HepG2 (cell line): ENCODE data around the gene CDK3. TPM values are rescaled to one million over a fixed set of nuclear protein-coding genes. Genes with fewer than 3 reads are reported as not detected.

ENCODE experiments used
- ATAC-seq: fragments of 200-7000 bp; cut with Tn5 transposase; 3 replicates; pipeline ENCODE4 v1.9.1; 2020; ENCODE audit warnings: mild to moderate bottlenecking, moderate library complexity
- BruUV-seq: library from RNA; stranded (reverse); fragments of 400-500 nt; replicated peaks from 2 replicates; lab custom pipeline; 2021; lab: Mats Ljungman, UMichigan
- CTCF ChIA-PET: fragments of 300-600 bp; formaldehyde crosslinking; extraction: SDS; loops from one replicate; lab custom pipeline; 2021; ENCODE audit warnings: low total read pairs, inconsistent platforms, low intra/inter-chr PET ratio; lab: Yijun Ruan, JAX
- POLR2A ChIA-PET: fragments of 350-600 bp; sonication (Branson Sonifier 250); formaldehyde crosslinking; loops from one replicate; lab custom pipeline; 2020; ENCODE audit warnings: antibody characterized with exemption, inconsistent platforms; lab: Yijun Ruan, JAX
- DNase-seq: peaks from one replicate; pipeline ENCODE4 v3.0.0-alpha.2; 2015; ENCODE audit warnings: low spot score
- FAIRE-seq: peaks from 3 replicates; lab custom pipeline; 2011; peaks lifted over from hg19 to GRCh38; lab: Jason Lieb, UNC
- H2AFZ ChIP-seq: one replicate; pipeline ENCODE4 v1.6.1; 2011; ENCODE audit warnings: low read length, inconsistent platforms
- H3K27ac ChIP-seq: fragments of 300-600 bp; 3 replicates; pipeline ENCODE4 v1.8.0; 2011; ENCODE audit warnings: mixed run types, mild to moderate bottlenecking, mixed read lengths, low read length, inconsistent platforms; ENCODE audit not compliant: insufficient read depth; ENCODE audit errors: extremely low read length
- H3K27me3 ChIP-seq, 2 experiments: fragments of 200-600 bp in 1 of 2; 2 replicates in 1 of 2; 3 replicates in 1 of 2; pipeline versions ENCODE4 v1.6.0 to v1.8.0; 2011; ENCODE audit warnings: low read length in 2 of 2, mild to moderate bottlenecking in 2 of 2, moderate library complexity in 2 of 2, inconsistent platforms in 1 of 2; ENCODE audit not compliant: insufficient read depth in 2 of 2, control insufficient read depth in 1 of 2
- H3K36me3 ChIP-seq, 2 experiments: fragments of 200-600 bp in 1 of 2; replicated peaks in 1 of 2; 2 replicates in 1 of 2; 3 replicates in 1 of 2; pipeline versions ENCODE4 v1.5.1 to v1.8.0; 2011; ENCODE audit warnings: low read length in 2 of 2, inconsistent platforms in 1 of 2; ENCODE audit not compliant: insufficient read depth in 2 of 2, control insufficient read depth in 1 of 2
- H3K4me1 ChIP-seq: 2 replicates; pipeline ENCODE4 v1.5.1; 2012; ENCODE audit warnings: low read length, inconsistent platforms; ENCODE audit not compliant: insufficient read depth
- H3K4me2 ChIP-seq: 2 replicates; pipeline ENCODE4 v1.6.0; 2011; ENCODE audit warnings: low read depth, low read length, inconsistent platforms
- H3K4me3 ChIP-seq, 3 experiments: fragments of 200-600 bp in 1 of 3; sonication (generic), shearing (Covaris generic) in 1 of 3; replicated peaks in 1 of 3; 2 replicates each; pipeline ENCODE4 v1.5.1; 2011 to 2016; ENCODE audit warnings: low read length in 3 of 3, inconsistent platforms in 2 of 3, low read depth in 2 of 3, mild to moderate bottlenecking in 2 of 3, control low read depth in 1 of 3, mixed read lengths in 1 of 3; ENCODE audit not compliant: insufficient read depth in 1 of 3
- H3K79me2 ChIP-seq: one replicate; pipeline ENCODE4 v1.6.1; 2011; ENCODE audit warnings: low read length, inconsistent platforms; ENCODE audit not compliant: insufficient read depth
- H3K9ac ChIP-seq: 2 replicates; pipeline ENCODE4 v1.6.0; 2011; ENCODE audit warnings: mild to moderate bottlenecking, low read depth, low read length, inconsistent platforms; ENCODE audit not compliant: insufficient read depth
- H3K9me3 ChIP-seq: 2 replicates; pipeline ENCODE4 v1.5.1; 2012; ENCODE audit warnings: mild to moderate bottlenecking, low read length
- H4K20me1 ChIP-seq: 2 replicates; pipeline ENCODE4 v1.6.0; 2011; ENCODE audit warnings: inconsistent platforms, mild to moderate bottlenecking, low read length, moderate library complexity; ENCODE audit not compliant: insufficient read depth
- BORCS8-MEF2B ChIP-seq: sonication (generic); formaldehyde crosslinking; IDR thresholded peaks from 2 replicates; pipeline ENCODE4 v1.8.0; 2022; ENCODE audit warnings: mild to moderate bottlenecking, missing genetic modification reagents
- USF2 ChIP-seq, 2 experiments: sonication (generic) in 1 of 2; formaldehyde crosslinking in 1 of 2; IDR thresholded peaks; 2 replicates each; pipeline versions ENCODE4 v1.5.1 to v1.6.1; 2011 to 2020; ENCODE audit warnings: borderline replicate concordance in 1 of 2, low read depth in 1 of 2, low read length in 1 of 2, mild to moderate bottlenecking in 1 of 2, missing genetic modification reagents in 1 of 2, moderate library complexity in 1 of 2
- ZBTB7B ChIP-seq: sonication (generic); formaldehyde crosslinking; IDR thresholded peaks from 2 replicates; pipeline ENCODE4 v1.4.0; 2020; ENCODE audit warnings: missing genetic modification reagents
- ZHX1 ChIP-seq: sonication (generic); formaldehyde crosslinking; IDR thresholded peaks from 2 replicates; pipeline ENCODE4 v1.8.1; 2022; ENCODE audit warnings: low read depth, mild to moderate bottlenecking, missing genetic modification reagents
- ZNF160 ChIP-seq: sonication (generic); formaldehyde crosslinking; IDR thresholded peaks from 2 replicates; pipeline ENCODE4 v1.8.0; 2022; ENCODE audit warnings: mild to moderate bottlenecking, inconsistent platforms, missing genetic modification reagents
- ZNF276 ChIP-seq: sonication (generic); formaldehyde crosslinking; IDR thresholded peaks from 2 replicates; pipeline ENCODE4 v1.4.0; 2020; ENCODE audit warnings: mild to moderate bottlenecking, low read depth, missing genetic modification reagents
- ZNF3 ChIP-seq: IDR thresholded peaks from 2 replicates; pipeline ENCODE4 v1.7.0; 2017; ENCODE audit warnings: inconsistent platforms
- ZNF333 ChIP-seq: sonication (generic); formaldehyde crosslinking; IDR thresholded peaks from 2 replicates; pipeline ENCODE4 v1.4.0; 2020; ENCODE audit warnings: mild to moderate bottlenecking, missing genetic modification reagents, borderline replicate concordance
- ZNF512 ChIP-seq: sonication (generic); formaldehyde crosslinking; IDR thresholded peaks from 2 replicates; pipeline ENCODE4 v1.4.0; 2020; ENCODE audit warnings: mild to moderate bottlenecking, missing genetic modification reagents
- ZNF644 ChIP-seq: IDR thresholded peaks from 2 replicates; pipeline ENCODE4 v1.6.1; 2016; ENCODE audit warnings: low read depth
- ZNF781 ChIP-seq: sonication (generic); formaldehyde crosslinking; IDR thresholded peaks from 2 replicates; pipeline ENCODE4 v1.5.1; 2020; ENCODE audit warnings: borderline replicate concordance, mild to moderate bottlenecking, missing genetic modification reagents; ENCODE audit errors: not compliant biosample characterization
- ZSCAN21 ChIP-seq: sonication (generic); formaldehyde crosslinking; IDR thresholded peaks from 2 replicates; pipeline ENCODE4 v1.8.0; 2022; ENCODE audit warnings: mild to moderate bottlenecking, missing genetic modification reagents, moderate library complexity, borderline replicate concordance
- WGBS: methylation state at CpG from one replicate; pipeline ENCODE4 v1.1.6; 2017; ENCODE audit warnings: low lambda C conversion rate; 5-methylcytosine and 5-hydroxymethylcytosine counted together
- in situ Hi-C: cut with HindIII; loops from 2 replicates; pipeline ENCODE4 v1.10.0; 2017; ENCODE audit warnings: low pct_unique_long_range_greater_than_20kb; ENCODE audit not compliant: extremely low pct_ligation_motif_present
- intact Hi-C: fragments of 100-400 bp; cut with micrococcal nuclease; formaldehyde crosslinking; loops from one replicate; pipeline ENCODE4 v1.10.0; 2022; ENCODE audit not compliant: unreplicated experiment
- polyA plus RNA-seq, 8 experiments: library from polyadenylated mRNA; depleted of rRNA in 3 of 8; stranded (reverse) in 7 of 8; unstranded in 1 of 8; fragments of >200 nt; fragmentation: Illumina TruSeq in 4 of 8; extraction: Trizol in 4 of 8; gene quantifications; 2 replicates each; pipeline versions ENCODE4 v1.2.1 to v1.2.3, GENCODE V29; 2011 to 2016; ENCODE audit warnings: low read depth in 4 of 8, missing spikeins in 1 of 8, mixed read lengths in 1 of 8; ENCODE audit not compliant: insufficient read depth in 1 of 8
- total RNA-seq, 5 experiments: library from RNA; depleted of rRNA; stranded (reverse); fragments of >200 nt; fragmentation: Illumina TruSeq; extraction: Trizol; gene quantifications; 2 replicates each; pipeline ENCODE4 v1.2.3, GENCODE V29; 2016; ENCODE audit warnings: low read depth in 1 of 5

CDK3 gene
- total and polyA plus RNA-seq, 2 of the 13 experiments (the other 11 are each of a cell fraction or from before 2014, with no cell fraction given), result 5.8 to 11.4 TPM

GRCh38 chr17:76053246-76054111 is 52.8 kb downstream of the CDK3 start (continued):
- TF ChIP-seq ZNF276, result no peak
- TF ChIP-seq, all 625 proteins: peak for 0

GRCh38 chr17:76054112-76054476 is 53.4 kb downstream of the CDK3 start:
- no peak overlapping the region for H2AFZ ChIP-seq
- H3K27ac ChIP-seq, result no peak overlapping the region
- DNase-seq, result no peak
- in situ Hi-C loops, result no loop called here
- no peak for ATAC-seq
- 100% methylated on average over 4 of the region's 4 CpGs for WGBS
- H3K9ac ChIP-seq, result no peak overlapping the region
- no peaks in the 10 kb centered on the region for H3K27me3 ChIP-seq
- H3K36me3 ChIP-seq, result peaks cover 39 to 87% of the 10 kb centered on the region in 2 experiments
- no peaks in the 10 kb centered on the region for H3K79me2 ChIP-seq
- BruUV-seq, result no TSS peak
- no peak overlapping the region for H3K4me3 ChIP-seq
- ChIA-PET POLR2A (no interaction called here), CTCF (no interaction called here)
- H4K20me1 ChIP-seq, result no peaks in the 10 kb centered on the region; the same call in 1 of the 2 replicates
- H3K9me3 ChIP-seq, result no peaks in the 10 kb centered on the region
- no peak overlapping the region for H3K4me2 ChIP-seq
- FAIRE-seq, result no peak
- intact Hi-C loops, result no loop called here
- no peaks in the 10 kb centered on the region for H3K4me1 ChIP-seq
- no peak for TF ChIP-seq ZNF644 (CRISPR knock-in tag)
- no peak for TF ChIP-seq ZNF160 (CRISPR knock-in tag)
- no peak for TF ChIP-seq ZBTB7B
- TF ChIP-seq ZHX1, result no peak
- no peak for TF ChIP-seq BORCS8-MEF2B (CRISPR knock-in tag)
- no peak for TF ChIP-seq ZNF781 (CRISPR knock-in tag)
- TF ChIP-seq ZNF512 (CRISPR knock-in tag), result no peak
- no peak for TF ChIP-seq ZNF333 (CRISPR knock-in tag)
- TF ChIP-seq ZNF3 (CRISPR knock-in tag), result no peak
- TF ChIP-seq USF2 (IDR thresholded peaks at IDR 0.05; ENCODE audit: low read depth, low read length), result no peak
- TF ChIP-seq USF2 (CRISPR knock-in tag; IDR thresholded peaks at IDR 0.05; ENCODE audit: borderline replicate concordance), result no peak
- TF ChIP-seq ZSCAN21 (CRISPR knock-in tag), result no peak
